OCI-LY1 (cell line): ENCODE data around the gene CGB5.
A peak's percentile ranks its signal among the peaks of the same experiment; 100 is the strongest.

Source experiments
- EZH2 ChIP-seq: fragments of 200-600 bp; sonication (generic), shearing (Covaris generic); IDR thresholded peaks from 2 replicates; pipeline ENCODE4 v1.8.0; 2017; ENCODE audit warnings: borderline replicate concordance, mixed run types, mild to moderate bottlenecking, antibody characterized with exemption, low read length, moderate library complexity, mixed read lengths
- TF ChIP-seq, protein P1 (sequence below): fragments of 200-600 bp; sonication (generic), shearing (Covaris generic); IDR thresholded peaks from 2 replicates; pipeline ENCODE4 v1.5.1; 2017; ENCODE audit warnings: mild to moderate bottlenecking, antibody characterized with exemption, low read length, moderate library complexity, mixed read lengths

DNA sequence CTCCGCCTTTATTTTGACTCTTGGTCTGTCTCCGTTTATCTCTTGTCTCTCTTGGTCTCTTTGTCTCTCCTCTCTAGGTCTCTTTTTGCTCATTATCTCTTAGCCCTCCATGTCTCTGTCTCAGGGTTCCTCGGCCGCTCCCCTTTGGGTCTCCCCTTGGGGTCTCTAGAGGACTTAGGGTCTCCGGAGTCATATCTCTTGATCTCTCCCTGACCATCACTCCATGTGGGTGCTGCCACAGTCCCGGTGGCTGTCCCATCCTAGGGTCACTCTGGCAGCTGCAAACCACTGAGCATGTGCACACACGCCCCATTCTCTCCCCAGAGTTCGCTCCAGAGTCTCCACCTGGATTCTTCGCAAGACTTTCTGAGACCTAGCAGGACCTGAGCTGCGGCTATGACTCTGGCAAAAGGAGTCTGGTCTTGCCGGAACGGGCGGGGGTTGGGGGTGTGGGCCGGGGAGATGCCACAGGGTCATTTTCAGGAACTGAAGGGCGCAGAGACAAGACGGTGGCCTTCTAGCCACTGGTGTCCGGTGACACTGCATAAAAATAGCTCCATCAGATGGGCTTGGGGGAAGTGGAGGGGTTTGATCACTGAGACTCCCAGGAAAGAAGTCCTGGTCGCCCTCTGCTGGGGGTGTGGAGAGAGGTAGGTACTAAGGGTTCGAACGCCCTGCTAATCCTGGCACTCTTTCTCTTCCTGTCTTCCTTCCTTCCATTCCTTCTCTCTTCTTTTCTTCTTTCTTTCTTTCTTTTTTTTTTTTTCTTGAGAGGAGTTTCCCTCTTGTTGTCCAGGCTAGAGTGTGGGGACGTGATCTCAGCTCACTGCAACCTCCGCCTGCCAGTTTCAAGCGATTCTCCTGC is 30.1 kb downstream of the CGB5 start:
- TF ChIP-seq, protein P1, sequence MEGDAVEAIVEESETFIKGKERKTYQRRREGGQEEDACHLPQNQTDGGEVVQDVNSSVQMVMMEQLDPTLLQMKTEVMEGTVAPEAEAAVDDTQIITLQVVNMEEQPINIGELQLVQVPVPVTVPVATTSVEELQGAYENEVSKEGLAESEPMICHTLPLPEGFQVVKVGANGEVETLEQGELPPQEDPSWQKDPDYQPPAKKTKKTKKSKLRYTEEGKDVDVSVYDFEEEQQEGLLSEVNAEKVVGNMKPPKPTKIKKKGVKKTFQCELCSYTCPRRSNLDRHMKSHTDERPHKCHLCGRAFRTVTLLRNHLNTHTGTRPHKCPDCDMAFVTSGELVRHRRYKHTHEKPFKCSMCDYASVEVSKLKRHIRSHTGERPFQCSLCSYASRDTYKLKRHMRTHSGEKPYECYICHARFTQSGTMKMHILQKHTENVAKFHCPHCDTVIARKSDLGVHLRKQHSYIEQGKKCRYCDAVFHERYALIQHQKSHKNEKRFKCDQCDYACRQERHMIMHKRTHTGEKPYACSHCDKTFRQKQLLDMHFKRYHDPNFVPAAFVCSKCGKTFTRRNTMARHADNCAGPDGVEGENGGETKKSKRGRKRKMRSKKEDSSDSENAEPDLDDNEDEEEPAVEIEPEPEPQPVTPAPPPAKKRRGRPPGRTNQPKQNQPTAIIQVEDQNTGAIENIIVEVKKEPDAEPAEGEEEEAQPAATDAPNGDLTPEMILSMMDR, result peak; percentile 32
- TF ChIP-seq EZH2, result no peak
